AG04450 (cell line): ENCODE data around the gene RHBDD1. TPM values are rescaled to one million over a fixed set of nuclear protein-coding genes. Genes with fewer than 3 reads are reported as not detected.

Source experiments
- CTCF ChIA-PET: fragments of 300-600, 350-600 bp; formaldehyde crosslinking; extraction: SDS; loops from one replicate; lab custom pipeline; 2022; ENCODE audit warnings: antibody characterized with exemption, inconsistent platforms; lab: Charles Lee
- POLR2A ChIA-PET: fragments of 350-600 bp; formaldehyde crosslinking; extraction: SDS; loops from one replicate; lab custom pipeline; 2021; ENCODE audit warnings: antibody characterized with exemption, inconsistent platforms; lab: Yijun Ruan, JAX
- DNase-seq: peaks from one replicate; pipeline ENCODE4 v3.0.0-alpha.2; 2011; ENCODE audit warnings: low read depth, low spot score
- H3K27ac ChIP-seq: one replicate; pipeline ENCODE4 v1.5.1; 2012; ENCODE audit warnings: low read depth, low read length, control low read depth
- H3K27me3 ChIP-seq: one replicate; pipeline ENCODE4 v1.6.0; 2012; ENCODE audit warnings: low read length; ENCODE audit not compliant: control insufficient read depth, insufficient read depth
- H3K4me3 ChIP-seq: 2 replicates; pipeline ENCODE4 v1.5.1; 2011; ENCODE audit warnings: mild to moderate bottlenecking, low read depth, low read length, control low read depth
- H3K9me3 ChIP-seq: 2 replicates; pipeline ENCODE4 v1.5.1; 2012; ENCODE audit warnings: low read length; ENCODE audit not compliant: control insufficient read depth, insufficient read depth
- CTCF ChIP-seq: IDR thresholded peaks from 2 replicates; pipeline ENCODE4 v1.5.1; 2011; ENCODE audit warnings: low read depth, low read length, control low read depth, inconsistent platforms
- polyA plus RNA-seq: library from polyadenylated mRNA; depleted of rRNA; stranded (reverse); fragments of >200 nt; gene quantifications from 2 replicates; pipeline ENCODE4 v1.2.3, GENCODE V29; 2011

Gene RHBDD1
- polyA plus RNA-seq, 1 experiment, result 48.7 TPM

GRCh38 chr2:226818930-226819329, 16.9 kb upstream of the RHBDD1 start:
- Histone ChIP-seq H3K27ac (no peak overlapping the region), H3K4me3 (no peak overlapping the region), H3K27me3 (no peaks in the 10 kb centered on the region), H3K9me3 (no peaks in the 10 kb centered on the region)
- DNase-seq, result no peak
- TF ChIP-seq CTCF, result no peak
- POLR2A ChIA-PET, result no interaction called here
- CTCF ChIA-PET, result interaction anchor here (0.6 kb wide), 1 partner anchor 78 kb away, joined by 4 read pairs; no protein-coding TSS in a partner anchor

GRCh38 chr2:226825056-226825455, 10.8 kb upstream of the RHBDD1 start:
- ChIA-PET CTCF (interaction anchor here (2.6 kb wide), 1 partner anchor 22 kb away, joined by 12 read pairs; no protein-coding TSS in a partner anchor), POLR2A (no interaction called here)
- TF ChIP-seq CTCF, result no peak
- H3K4me3 ChIP-seq, result no peak overlapping the region
- H3K9me3 ChIP-seq, result no peaks in the 10 kb centered on the region
- DNase-seq, result no peak
- no peak overlapping the region for H3K27ac ChIP-seq
- H3K27me3 ChIP-seq, result no peaks in the 10 kb centered on the region

DNA sequence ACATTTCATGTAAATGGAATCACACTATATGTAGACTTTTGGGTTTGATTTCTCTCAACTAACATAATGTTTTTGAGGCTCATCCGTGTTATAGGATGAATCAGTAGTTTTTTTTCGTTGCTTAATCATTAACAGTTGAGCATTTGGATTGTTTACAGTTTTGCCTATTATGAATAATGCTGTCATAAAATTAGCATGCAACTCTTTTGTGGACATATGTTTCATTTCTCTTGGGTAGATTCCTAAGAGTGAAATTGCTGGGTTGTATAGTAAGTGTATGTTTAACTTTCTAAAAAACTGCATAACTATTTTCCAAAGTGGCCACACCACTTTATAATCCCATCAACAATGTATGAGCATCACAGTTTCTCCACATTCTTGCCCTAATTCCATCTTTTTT, 7.7 kb upstream of the RHBDD1 start:
- no peak for DNase-seq

DNA sequence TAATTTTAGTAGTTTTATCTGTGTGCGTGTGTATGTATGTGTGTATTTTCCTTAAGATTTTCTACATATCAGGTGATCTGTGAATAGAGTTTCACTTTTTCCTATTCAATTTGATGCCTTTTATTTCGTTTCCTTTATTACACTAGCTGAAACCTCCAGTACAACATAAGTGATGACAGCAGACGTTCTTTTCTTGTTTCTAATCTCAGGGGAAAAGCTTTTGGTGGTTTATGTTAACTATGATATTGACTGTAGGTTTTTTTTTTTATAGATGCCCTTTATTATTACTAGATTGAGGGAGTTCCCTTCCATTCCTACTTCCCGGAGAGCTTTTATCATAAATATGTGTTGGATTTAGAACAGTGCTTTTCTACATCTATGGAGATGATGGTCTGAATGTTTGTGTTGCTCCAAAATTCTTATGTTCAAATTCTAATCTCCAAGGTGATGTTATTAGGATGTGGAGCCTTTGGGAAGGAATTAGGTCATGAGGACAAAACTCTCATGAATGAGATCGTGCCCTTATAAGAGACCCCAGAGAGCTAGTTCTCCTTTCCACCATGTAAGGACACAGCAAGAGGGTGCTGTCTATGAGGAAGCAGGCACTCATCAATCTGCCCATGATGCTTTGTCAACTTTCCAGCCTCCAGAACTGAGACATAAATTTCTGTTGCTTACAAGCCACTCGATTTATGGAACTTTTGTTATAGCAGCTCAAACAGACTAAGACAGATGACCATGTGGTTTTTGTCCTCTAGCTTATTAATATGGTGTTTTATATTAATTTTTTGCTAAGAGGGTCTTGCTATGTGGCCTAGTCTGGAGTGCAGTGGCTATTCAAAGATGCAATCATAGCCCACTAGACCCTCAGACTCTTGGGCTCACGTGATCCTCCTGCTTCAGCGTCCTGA, 5.9 kb upstream of the RHBDD1 start:
- ChIA-PET POLR2A (interaction anchor here (0.6 kb wide), 1 partner anchor 32 kb away, joined by 8 read pairs; no protein-coding TSS in a partner anchor), CTCF (no interaction called here)
- H3K9me3 ChIP-seq, result peaks cover 3% of the 10 kb centered on the region; the same call in 1 of the 2 replicates
- H3K27me3 ChIP-seq, result no peaks in the 10 kb centered on the region
- H3K27ac ChIP-seq, result no peak overlapping the region
- H3K4me3 ChIP-seq, result no peak overlapping the region
- DNase-seq, result no peak
- no peak for TF ChIP-seq CTCF

More for the DNA sequence above, 7.7 kb upstream of the RHBDD1 start:
- Histone ChIP-seq H3K4me3 (no peak overlapping the region), H3K9me3 (no peaks in the 10 kb centered on the region), H3K27ac (no peak overlapping the region), H3K27me3 (no peaks in the 10 kb centered on the region)
- ChIA-PET CTCF (interaction anchor here (0.5 kb wide), 1 partner anchor 8 kb away, joined by 4 read pairs; no protein-coding TSS in a partner anchor), POLR2A (no interaction called here)
- TF ChIP-seq CTCF, result no peak

- ChIA-PET POLR2A (no interaction called here), CTCF (no interaction called here)
- no peaks in the 10 kb centered on the region for H3K27me3 ChIP-seq
- H3K9me3 ChIP-seq, result peaks cover 7% of the 10 kb centered on the region
- DNase-seq, result no peak
- no peak overlapping the region for H3K27ac ChIP-seq
- no peak overlapping the region for H3K4me3 ChIP-seq
- TF ChIP-seq CTCF, result no peak
Measured at GRCh38 chr2:226831266-226831665, 4.6 kb upstream of the RHBDD1 start.
